Ovary (tissue), 9 donors: ENCODE data around the gene PSMD13. TPM values are rescaled to one million over a fixed set of nuclear protein-coding genes. Genes with fewer than 3 reads are reported as not detected.
A peak's percentile ranks its signal among the peaks of the same experiment; 100 is the strongest.

Source experiments
- DNase-seq, 5 donors: peaks; one replicate each; pipeline ENCODE4 v3.0.0-alpha.2; 2019 to 2020
- H3K27ac ChIP-seq, 2 donors: fragments of 200-600 bp; one replicate each; pipeline versions ENCODE4 v1.5.1 to v1.8.0; 2019 to 2022
- H3K27me3 ChIP-seq: fragments of 200-600 bp; one replicate; pipeline ENCODE4 v1.8.0; 2022
- H3K36me3 ChIP-seq: fragments of 200-600 bp; sonication (generic); one replicate; pipeline ENCODE4 v1.5.1; 2019
- H3K4me1 ChIP-seq: one replicate; pipeline ENCODE4 v1.8.1; 2013; ENCODE audit warnings: mild to moderate bottlenecking, moderate library complexity; ENCODE audit not compliant: insufficient read depth
- H3K4me3 ChIP-seq: fragments of 200-600 bp; sonication (generic); one replicate; pipeline ENCODE4 v1.5.1; 2017
- H3K9me3 ChIP-seq, 2 donors: fragments of 200-600 bp in 1 of 2; sonication (generic) in 1 of 2; one replicate each; pipeline versions ENCODE4 v1.5.1 to v1.8.1; 2013 to 2019; ENCODE audit warnings: mild to moderate bottlenecking in 1 of 2, moderate library complexity in 1 of 2
- EP300 ChIP-seq: sonication (generic); formaldehyde crosslinking; IDR thresholded peaks from one replicate; pipeline ENCODE4 v1.6.1; 2017; ENCODE audit warnings: antibody characterized with exemption
- POLR2A ChIP-seq: fragments of 450-650 bp; IDR thresholded peaks from one replicate; pipeline ENCODE4 v1.6.1; 2017; ENCODE audit warnings: antibody characterized with exemption, mild to moderate bottlenecking, moderate library complexity
- WGBS, 3 donors: extraction: QIAGEN DNeasy Blood & Tissue Kit in 1 of 3; methylation state at CpG; one replicate each; pipeline versions ENCODE4 v1.1.5 to v1.1.7; 2013 to 2017; 5-methylcytosine and 5-hydroxymethylcytosine counted together
- intact Hi-C, 4 donors: fragments of 100-400 bp; cut with DNase I; formaldehyde crosslinking; loops; one replicate each; pipeline versions ENCODE4 v1.11.0 to v1.15.1; 2022 to 2023
- polyA plus RNA-seq, 2 donors: library from polyadenylated mRNA; stranded (reverse); fragments of 200-250 nt in 1 of 2; fragments of 350-450 nt in 1 of 2; fragmentation: Illumina TruSeq in 1 of 2; extraction: RNeasy Lipid Tissue Mini Kit (QIAGEN cat#74804) in 1 of 2; gene quantifications; one replicate each; pipeline ENCODE4 v1.2.3, GENCODE V29; 2013 to 2014
- total RNA-seq, 7 donors: library from RNA; depleted of rRNA in 2 of 7; stranded (reverse); fragments of >200 nt in 2 of 7; fragmentation: NEBNext Ultra II Directional in 3 of 7; extraction: Animal tissue kit (Norgen Biotek cat#: 25700) in 3 of 7; gene quantifications; one replicate each; pipeline versions ENCODE4 v1.1.0 to v1.2.4, GENCODE V29; 2016 to 2023
- TF ChIP-seq, protein P1 (sequence below), 3 donors: fragments of 450-650 bp in 2 of 3; fragments of 200-600 bp in 1 of 3; IDR thresholded peaks; one replicate each; pipeline versions ENCODE4 v1.5.1 to v1.8.0; 2016 to 2022; ENCODE audit warnings: antibody characterized with exemption in 3 of 3, mild to moderate bottlenecking in 1 of 3
- donor health status: DM: no; HTN: no; CAD: no; lungs with moderate emphysema.
- donor health status: DM: no; HTN: no; CAD: no.
- donor health status: Bipolar disorder and iron deficiency.
- donor health status: DM: yes; HTN: yes; CAD: no.
- donor health status: DM: no; HTN: no; CAD: no.
- donor health status: DM: yes; HTN: yes; CAD: no.

PSMD13 gene
- total and polyA plus RNA-seq, 9 donors = 66.2 to 88.9 (median 75.8) TPM

- intact Hi-C loops = no loop called here
- 87 to 91% (median 88%) methylated on average over 16 to 17 of the region's 17 CpGs for WGBS, 3 donors
- Histone ChIP-seq H3K36me3 (no peaks in the 10 kb centered on the region), H3K9me3 (no peaks in the 10 kb centered on the region), H3K27ac (no peak overlapping the region), H3K27me3 (no peaks in the 10 kb centered on the region), H3K4me1 (peaks cover 4% of the 10 kb centered on the region), H3K4me3 (no peak overlapping the region)
- DNase-seq = peak in 2 of 5 donors; percentile 16 to 32
- TF ChIP-seq, protein P1, sequence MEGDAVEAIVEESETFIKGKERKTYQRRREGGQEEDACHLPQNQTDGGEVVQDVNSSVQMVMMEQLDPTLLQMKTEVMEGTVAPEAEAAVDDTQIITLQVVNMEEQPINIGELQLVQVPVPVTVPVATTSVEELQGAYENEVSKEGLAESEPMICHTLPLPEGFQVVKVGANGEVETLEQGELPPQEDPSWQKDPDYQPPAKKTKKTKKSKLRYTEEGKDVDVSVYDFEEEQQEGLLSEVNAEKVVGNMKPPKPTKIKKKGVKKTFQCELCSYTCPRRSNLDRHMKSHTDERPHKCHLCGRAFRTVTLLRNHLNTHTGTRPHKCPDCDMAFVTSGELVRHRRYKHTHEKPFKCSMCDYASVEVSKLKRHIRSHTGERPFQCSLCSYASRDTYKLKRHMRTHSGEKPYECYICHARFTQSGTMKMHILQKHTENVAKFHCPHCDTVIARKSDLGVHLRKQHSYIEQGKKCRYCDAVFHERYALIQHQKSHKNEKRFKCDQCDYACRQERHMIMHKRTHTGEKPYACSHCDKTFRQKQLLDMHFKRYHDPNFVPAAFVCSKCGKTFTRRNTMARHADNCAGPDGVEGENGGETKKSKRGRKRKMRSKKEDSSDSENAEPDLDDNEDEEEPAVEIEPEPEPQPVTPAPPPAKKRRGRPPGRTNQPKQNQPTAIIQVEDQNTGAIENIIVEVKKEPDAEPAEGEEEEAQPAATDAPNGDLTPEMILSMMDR (IDR thresholded peaks at IDR 0.05) = no peak
- no peak for TF ChIP-seq POLR2A
- no peak for TF ChIP-seq EP300
These were observed 24.4 kb upstream of the PSMD13 start for GRCh38 chr11:212150-213100.

DNA sequence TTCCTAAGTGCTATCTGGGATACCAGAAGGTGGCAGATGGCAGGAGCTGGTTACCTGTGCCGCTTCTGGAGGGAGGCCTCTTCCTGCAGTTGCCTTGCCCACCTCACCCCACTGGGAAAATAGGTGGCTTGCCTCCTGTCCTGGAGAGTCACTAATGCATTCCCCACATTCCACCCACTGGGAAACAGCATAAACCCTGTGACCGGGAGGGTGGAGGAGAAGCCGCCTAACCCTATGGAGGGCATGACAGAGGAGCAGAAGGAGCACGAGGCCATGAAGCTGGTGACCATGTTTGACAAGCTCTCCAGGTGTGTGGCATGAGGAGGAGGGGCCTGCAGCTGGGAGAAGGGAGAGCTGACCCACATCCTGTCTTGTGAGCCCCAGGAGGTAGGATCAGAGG, 23.7 kb upstream of the PSMD13 start:
- TF ChIP-seq POLR2A (no peak), EP300 (no peak)
- TF ChIP-seq, protein P1 (IDR thresholded peaks at IDR 0.05) = no peak
- H3K4me1 ChIP-seq = peaks cover 4% of the 10 kb centered on the region
- no peaks in the 10 kb centered on the region for H3K36me3 ChIP-seq
- no peaks in the 10 kb centered on the region for H3K27me3 ChIP-seq
- peak in 2 of 5 donors; percentile 9 to 30 for DNase-seq
- H3K9me3 ChIP-seq = no peaks in the 10 kb centered on the region
- WGBS, 3 donors = 73 to 85% (median 85%) methylated on average over 4 of the region's 4 CpGs
- H3K27ac ChIP-seq = no peak overlapping the region
- intact Hi-C loops = no loop called here
- H3K4me3 ChIP-seq = no peak overlapping the region

GRCh38 chr11:214083-214482, 22.7 kb upstream of the PSMD13 start:
- TF ChIP-seq, protein P1 (IDR thresholded peaks at IDR 0.05) = no peak
- TF ChIP-seq POLR2A (no peak), EP300 (no peak)
- peaks cover 4% of the 10 kb centered on the region for H3K4me1 ChIP-seq

DNA sequence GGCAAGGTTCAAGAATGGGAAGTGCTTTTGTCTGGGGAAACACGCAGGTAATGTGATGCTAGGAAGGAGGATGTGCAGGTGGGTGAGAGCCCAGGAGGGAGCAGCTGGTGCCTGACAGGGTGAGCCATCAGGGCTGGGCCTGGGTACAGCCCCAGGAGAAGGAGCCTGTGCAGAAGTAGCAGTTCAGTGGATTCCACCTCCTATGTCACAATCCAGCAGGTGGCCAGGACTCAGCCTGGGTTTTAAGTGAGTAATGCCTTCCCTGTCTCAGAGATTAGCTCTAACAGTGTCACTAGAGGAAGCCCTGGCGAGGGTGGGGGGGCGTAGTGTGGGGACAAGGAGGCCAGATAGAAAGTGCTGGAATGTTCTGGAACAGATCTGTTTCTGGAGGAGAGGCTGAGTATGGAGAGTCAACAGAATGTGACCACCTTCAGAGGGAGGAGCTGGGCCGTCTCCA, 21.2 kb upstream of the PSMD13 start:
- H3K4me1 ChIP-seq = no peaks in the 10 kb centered on the region
- no peaks in the 10 kb centered on the region for H3K27me3 ChIP-seq
- 72 to 76% (median 74%) methylated on average over 4 of the region's 4 CpGs for WGBS, 3 donors
- no peaks in the 10 kb centered on the region for H3K9me3 ChIP-seq
- H3K4me3 ChIP-seq = no peak overlapping the region
- H3K27ac ChIP-seq = no peak overlapping the region
- DNase-seq = peak in 1 of 5 donors; percentile 11
- intact Hi-C loops = no loop called here
- TF ChIP-seq POLR2A (no peak), EP300 (no peak)
- TF ChIP-seq, protein P1 (IDR thresholded peaks at IDR 0.05) = no peak
- no peaks in the 10 kb centered on the region for H3K36me3 ChIP-seq

More at GRCh38 chr11:214083-214482, 22.7 kb upstream of the PSMD13 start:
- no peaks in the 10 kb centered on the region for H3K36me3 ChIP-seq
- H3K4me3 ChIP-seq = no peak overlapping the region
- no peak overlapping the region for H3K27ac ChIP-seq
- DNase-seq = no peak
- H3K9me3 ChIP-seq = no peaks in the 10 kb centered on the region
- WGBS, 3 donors = 74 to 80% (median 77%) methylated on average over 7 of the region's 7 CpGs
- H3K27me3 ChIP-seq = no peaks in the 10 kb centered on the region
- intact Hi-C loops = no loop called here
